Caco-2 (cell line): ENCODE data around the gene PDIA5. TPM values are rescaled to one million over a fixed set of nuclear protein-coding genes. Genes with fewer than 3 reads are reported as not detected.

Source experiments
- BruUV-seq: library from RNA; stranded (reverse); fragments of 400-500 nt; replicated peaks from 2 replicates; lab custom pipeline; 2021; lab: Mats Ljungman, UMichigan
- CTCF ChIA-PET: fragments of 300-600 bp; sonication (Branson Sonifier 250); formaldehyde crosslinking; loops from one replicate; lab custom pipeline; 2022; ENCODE audit warnings: antibody characterized with exemption; lab: Charles Lee
- POLR2A ChIA-PET: fragments of 300-600 bp; sonication (Branson Sonifier 250); formaldehyde crosslinking; loops from one replicate; lab custom pipeline; 2022; ENCODE audit warnings: antibody characterized with exemption; lab: Charles Lee
- DNase-seq, 2 experiments: peaks; one replicate each; pipeline versions ENCODE4 v3.0.0 to v3.0.0-alpha.2; 2020 to 2022
- H3K27me3 ChIP-seq: replicated peaks from 2 replicates; pipeline ENCODE4 v1.6.0; 2011; ENCODE audit warnings: low read length; ENCODE audit not compliant: control insufficient read depth, insufficient read depth
- H3K36me3 ChIP-seq: 2 replicates; pipeline ENCODE4 v1.5.1; 2011; ENCODE audit warnings: low read length; ENCODE audit not compliant: control insufficient read depth, insufficient read depth
- H3K4me1 ChIP-seq: fragments of 250-450 bp; sonication (Bioruptor Pico); 2 replicates; pipeline ENCODE4 v1.5.1; 2020; ENCODE audit warnings: mild to moderate bottlenecking
- H3K4me3 ChIP-seq: 2 replicates; pipeline ENCODE4 v1.5.1; 2011; ENCODE audit warnings: low read depth, mild to moderate bottlenecking, control low read depth, low read length
- H3K9me3 ChIP-seq: fragments of 250-450 bp; sonication (Bioruptor Pico); 2 replicates; pipeline ENCODE4 v1.5.1; 2020; ENCODE audit warnings: mild to moderate bottlenecking, moderate library complexity
- H3K27ac Mint-ChIP-seq: one replicate; pipeline ENCODE4 v1.8.0; 2022; ENCODE audit warnings: mixed read lengths; ENCODE audit not compliant: unreplicated experiment
- H3K27me3 Mint-ChIP-seq: one replicate; pipeline ENCODE4 v1.8.0; 2022; ENCODE audit warnings: mixed read lengths; ENCODE audit not compliant: insufficient read depth, unreplicated experiment
- H3K36me3 Mint-ChIP-seq: one replicate; pipeline ENCODE4 v1.8.0; 2022; ENCODE audit warnings: mild to moderate bottlenecking, mixed read lengths; ENCODE audit not compliant: insufficient read depth, unreplicated experiment
- H3K4me1 Mint-ChIP-seq: one replicate; pipeline ENCODE4 v1.8.0; 2022; ENCODE audit warnings: low read depth, mixed read lengths; ENCODE audit not compliant: unreplicated experiment
- H3K4me3 Mint-ChIP-seq: one replicate; pipeline ENCODE4 v1.8.0; 2022; ENCODE audit warnings: mild to moderate bottlenecking, moderate library complexity, mixed read lengths; ENCODE audit not compliant: unreplicated experiment
- H3K9me3 Mint-ChIP-seq: one replicate; pipeline ENCODE4 v1.8.0; 2022; ENCODE audit warnings: mixed read lengths; ENCODE audit not compliant: unreplicated experiment
- CTCF ChIP-seq, 2 experiments: fragments of 200-600 bp in 1 of 2; IDR thresholded peaks; 1 replicate in 1 of 2; 2 replicates in 1 of 2; pipeline versions ENCODE4 v1.5.1 to v1.8.0; 2011 to 2022; ENCODE audit warnings: antibody characterized with exemption in 1 of 2, control low read depth in 1 of 2, inconsistent platforms in 1 of 2, low read depth in 1 of 2, low read length in 1 of 2, mild to moderate bottlenecking in 1 of 2, moderate library complexity in 1 of 2; ENCODE audit not compliant: insufficient read depth in 1 of 2, severe bottlenecking in 1 of 2, unreplicated experiment in 1 of 2
- intact Hi-C: fragments of 100-400 bp; cut with micrococcal nuclease; formaldehyde crosslinking; loops from one replicate; pipeline ENCODE4 v1.10.0; 2022; ENCODE audit not compliant: unreplicated experiment
- total RNA-seq: library from RNA; stranded (reverse); gene quantifications from 2 replicates; pipeline ENCODE4 v1.2.3, GENCODE V29; 2022

PDIA5 gene
- total RNA-seq, 1 experiment from 2014 or later = 48.2 TPM

- ChIA-PET CTCF (no interaction called here), POLR2A (no interaction called here)
- Mint-ChIP-seq H3K9me3 (no peaks in the 10 kb centered on the region), H3K27me3 (peaks cover 4% of the 10 kb centered on the region), H3K4me3 (no peak overlapping the region), H3K4me1 (no peaks in the 10 kb centered on the region), H3K27ac (no peak overlapping the region), H3K36me3 (peaks cover 4% of the 10 kb centered on the region)
- no peaks in the 10 kb centered on the region for H3K36me3 ChIP-seq
- DNase-seq = no peak
- intact Hi-C loops = no loop called here
- BruUV-seq = no TSS peak
- TF ChIP-seq CTCF (IDR thresholded peaks at IDR 0.05; ENCODE audit: insufficient read depth in 1 of 2, low read depth in 1 of 2, low read length in 1 of 2, severe bottlenecking in 1 of 2, unreplicated experiment in 1 of 2) = no peak
- H3K4me1 ChIP-seq = no peaks in the 10 kb centered on the region
- no peaks in the 10 kb centered on the region for H3K9me3 ChIP-seq
- H3K4me3 ChIP-seq = no peak overlapping the region
- H3K27me3 ChIP-seq = no peaks in the 10 kb centered on the region
These were observed 5.0 kb upstream of the PDIA5 start for GRCh38 chr3:123061856-123062255.

GRCh38 chr3:123063034-123063433, 3.8 kb upstream of the PDIA5 start:
- H3K27me3 ChIP-seq = no peaks in the 10 kb centered on the region
- Mint-ChIP-seq H3K27ac (no peak overlapping the region), H3K36me3 (peaks cover 6% of the 10 kb centered on the region), H3K4me3 (no peak overlapping the region), H3K27me3 (peaks cover 4% of the 10 kb centered on the region), H3K4me1 (no peaks in the 10 kb centered on the region), H3K9me3 (no peaks in the 10 kb centered on the region)
- no TSS peak for BruUV-seq
- intact Hi-C loops = no loop called here
- H3K4me1 ChIP-seq = no peaks in the 10 kb centered on the region
- TF ChIP-seq CTCF (IDR thresholded peaks at IDR 0.05; ENCODE audit: insufficient read depth in 1 of 2, low read depth in 1 of 2, low read length in 1 of 2, severe bottlenecking in 1 of 2, unreplicated experiment in 1 of 2) = no peak
- ChIA-PET CTCF (no interaction called here), POLR2A (no interaction called here)
- no peak overlapping the region for H3K4me3 ChIP-seq
- no peak for DNase-seq
- H3K36me3 ChIP-seq = no peaks in the 10 kb centered on the region
- H3K9me3 ChIP-seq = no peaks in the 10 kb centered on the region

GRCh38 chr3:123064506-123064905, 2.3 kb upstream of the PDIA5 start:
- Mint-ChIP-seq H3K36me3 (peaks cover 6% of the 10 kb centered on the region), H3K4me1 (peaks cover 9% of the 10 kb centered on the region), H3K27ac (no peak overlapping the region), H3K27me3 (peaks cover 4% of the 10 kb centered on the region), H3K4me3 (no peak overlapping the region), H3K9me3 (no peaks in the 10 kb centered on the region)
- H3K9me3 ChIP-seq = no peaks in the 10 kb centered on the region
- ChIA-PET CTCF (no interaction called here), POLR2A (no interaction called here)
- intact Hi-C loops = no loop called here
- no peaks in the 10 kb centered on the region for H3K36me3 ChIP-seq
- no peak overlapping the region for H3K4me3 ChIP-seq
- DNase-seq = no peak
- TF ChIP-seq CTCF (IDR thresholded peaks at IDR 0.05; ENCODE audit: insufficient read depth in 1 of 2, low read depth in 1 of 2, low read length in 1 of 2, severe bottlenecking in 1 of 2, unreplicated experiment in 1 of 2) = no peak
- peaks cover 12% of the 10 kb centered on the region for H3K4me1 ChIP-seq
- BruUV-seq = no TSS peak
- no peaks in the 10 kb centered on the region for H3K27me3 ChIP-seq
